ENCODE measurements around the gene SLC39A2. TPM values are rescaled to one million over a fixed set of nuclear protein-coding genes. Genes with fewer than 3 reads are reported as not detected.
"Not testable (repeated sequence)": the region's sequence is repeated elsewhere in the genome, so short reads cannot be mapped to it uniquely, and the experiment has no call there.

Gene SLC39A2
- polyA plus RNA-seq, 1 donor: 0.06 TPM

DNA sequence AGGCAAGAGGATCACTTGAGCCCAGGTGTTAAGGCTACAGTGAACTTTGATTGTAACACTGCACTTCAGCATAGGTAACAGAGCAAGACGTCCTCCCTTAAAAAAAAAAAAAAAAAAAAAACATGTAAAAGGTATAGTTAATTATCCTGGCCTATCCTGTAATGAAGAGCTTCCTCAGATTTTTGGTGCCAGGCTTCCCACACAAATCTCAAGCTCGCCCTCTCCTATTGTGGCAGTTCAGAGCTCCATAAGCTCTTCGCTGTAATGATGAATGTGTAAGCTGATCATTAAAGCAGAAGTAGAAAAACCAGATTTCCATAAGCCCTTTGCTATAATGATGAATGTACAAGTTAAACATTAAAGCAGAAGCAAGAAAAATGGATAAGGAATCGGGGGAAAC lies 2.0 kb upstream of the SLC39A2 start:
- Histone ChIP-seq H3K27me3 (ENCODE audit: control insufficient read depth, insufficient read depth, low read length) (no peaks in the 10 kb centered on the region), H3K36me3 (ENCODE audit: control insufficient read depth, insufficient read depth, low read length) (peaks cover 45% of the 10 kb centered on the region), H3K27ac (ENCODE audit: low read length) (peak overlapping the region; percentile 64), H3K9me3 (ENCODE audit: control insufficient read depth, low read depth, low read length) (no peaks in the 10 kb centered on the region), H3K4me1 (ENCODE audit: control insufficient read depth, insufficient read depth, low read length) (peaks cover 33% of the 10 kb centered on the region), H3K4me3 (ENCODE audit: low read length) (no peak overlapping the region)
- no CpG with 5 or more reads among the region's 4 CpGs for WGBS (ENCODE audit: insufficient coverage, low lambda C conversion rate)
- DNase-seq: peak in 1 of 2 donors; percentile 62

DNA sequence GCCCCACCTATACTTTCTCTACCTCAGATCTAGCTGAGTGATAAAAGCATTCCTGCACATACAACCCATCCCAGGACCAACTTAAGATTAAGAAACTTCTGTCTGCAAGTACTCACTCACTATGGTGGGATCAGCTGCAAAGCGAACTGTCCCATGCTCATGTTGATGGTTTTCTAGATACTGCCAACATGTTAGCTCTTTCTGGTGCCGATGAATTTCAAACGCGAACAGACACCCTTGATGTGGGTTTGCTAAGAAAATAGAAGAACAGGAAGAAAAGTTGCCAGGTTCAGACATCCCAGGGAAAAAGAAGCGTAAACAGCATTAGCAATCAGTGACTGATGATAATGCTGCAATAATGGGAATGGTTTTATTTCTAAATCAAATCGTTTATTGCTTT lies 1.5 kb upstream of the SLC39A2 start:
- WGBS (ENCODE audit: insufficient coverage, low lambda C conversion rate): no CpG with 5 or more reads among the region's 6 CpGs
- no peaks in the 10 kb centered on the region for H3K9me3 ChIP-seq (ENCODE audit: control insufficient read depth, low read depth, low read length)
- peaks cover 41% of the 10 kb centered on the region for H3K36me3 ChIP-seq (ENCODE audit: control insufficient read depth, insufficient read depth, low read length)
- H3K4me1 ChIP-seq (ENCODE audit: control insufficient read depth, insufficient read depth, low read length): peaks cover 33% of the 10 kb centered on the region
- peak overlapping the region; percentile 64 for H3K27ac ChIP-seq (ENCODE audit: low read length)
- H3K4me3 ChIP-seq (ENCODE audit: low read length): no peak overlapping the region
- no peaks in the 10 kb centered on the region for H3K27me3 ChIP-seq (ENCODE audit: control insufficient read depth, insufficient read depth, low read length)
- DNase-seq: no peak

GRCh38 chr14:20998139-20998538 lies 954 bp upstream of the SLC39A2 start:
- Histone ChIP-seq H3K36me3 (ENCODE audit: control insufficient read depth, insufficient read depth, low read length) (peaks cover 35% of the 10 kb centered on the region), H3K4me3 (ENCODE audit: low read length) (no peak overlapping the region), H3K9me3 (ENCODE audit: control insufficient read depth, low read depth, low read length) (no peaks in the 10 kb centered on the region), H3K27ac (ENCODE audit: low read length) (peak overlapping the region; percentile 7), H3K4me1 (ENCODE audit: control insufficient read depth, insufficient read depth, low read length) (peaks cover 33% of the 10 kb centered on the region), H3K27me3 (ENCODE audit: control insufficient read depth, insufficient read depth, low read length) (no peaks in the 10 kb centered on the region)
- no CpG with 5 or more reads among the region's 3 CpGs for WGBS (ENCODE audit: insufficient coverage, low lambda C conversion rate)
- peak in 1 of 2 donors; percentile 71 for DNase-seq

- peak overlapping the region; percentile 44 for H3K27ac ChIP-seq (ENCODE audit: low read length)
- DNase-seq: peak; percentile 52 to 84
- peaks cover 33% of the 10 kb centered on the region for H3K4me1 ChIP-seq (ENCODE audit: control insufficient read depth, insufficient read depth, low read length)
- no peak overlapping the region for H3K4me3 ChIP-seq (ENCODE audit: low read length)
- WGBS (ENCODE audit: insufficient coverage, low lambda C conversion rate): 37% methylated on average over 2 of the region's 4 CpGs
- no peaks in the 10 kb centered on the region for H3K27me3 ChIP-seq (ENCODE audit: control insufficient read depth, insufficient read depth, low read length)
- H3K36me3 ChIP-seq (ENCODE audit: control insufficient read depth, insufficient read depth, low read length): peaks cover 23% of the 10 kb centered on the region
- H3K9me3 ChIP-seq (ENCODE audit: control insufficient read depth, low read depth, low read length): no peaks in the 10 kb centered on the region
These were observed 498 bp downstream of the SLC39A2 start for GRCh38 chr14:20999591-20999990.

GRCh38 chr14:21001218-21001617 lies 2.1 kb downstream of the SLC39A2 start:
- no peak overlapping the region for H3K27ac ChIP-seq (ENCODE audit: low read length)

GRCh38 chr14:21003788-21004346 lies 4.8 kb downstream of the SLC39A2 start:
- Histone ChIP-seq H3K27me3 (ENCODE audit: control insufficient read depth, insufficient read depth, low read length) (no peaks in the 10 kb centered on the region), H3K27ac (ENCODE audit: low read length) (no peak overlapping the region), H3K4me3 (ENCODE audit: low read length) (no peak overlapping the region), H3K9me3 (ENCODE audit: control insufficient read depth, low read depth, low read length) (no peaks in the 10 kb centered on the region), H3K36me3 (ENCODE audit: control insufficient read depth, insufficient read depth, low read length) (no peaks in the 10 kb centered on the region), H3K4me1 (ENCODE audit: control insufficient read depth, insufficient read depth, low read length) (peaks cover 11% of the 10 kb centered on the region)
- DNase-seq: no peak
- WGBS (ENCODE audit: insufficient coverage, low lambda C conversion rate): no CpG with 5 or more reads among the region's 14 CpGs

More at GRCh38 chr14:21001218-21001617, 2.1 kb downstream of the SLC39A2 start:
- WGBS (ENCODE audit: insufficient coverage, low lambda C conversion rate): no CpG with 5 or more reads among the region's 7 CpGs
- H3K4me1 ChIP-seq (ENCODE audit: control insufficient read depth, insufficient read depth, low read length): peaks cover 24% of the 10 kb centered on the region
- no peak overlapping the region for H3K4me3 ChIP-seq (ENCODE audit: low read length)
- H3K27me3 ChIP-seq (ENCODE audit: control insufficient read depth, insufficient read depth, low read length): no peaks in the 10 kb centered on the region
- no peaks in the 10 kb centered on the region for H3K9me3 ChIP-seq (ENCODE audit: control insufficient read depth, low read depth, low read length)
- peaks cover 6% of the 10 kb centered on the region for H3K36me3 ChIP-seq (ENCODE audit: control insufficient read depth, insufficient read depth, low read length)
- DNase-seq: no peak

DNA sequence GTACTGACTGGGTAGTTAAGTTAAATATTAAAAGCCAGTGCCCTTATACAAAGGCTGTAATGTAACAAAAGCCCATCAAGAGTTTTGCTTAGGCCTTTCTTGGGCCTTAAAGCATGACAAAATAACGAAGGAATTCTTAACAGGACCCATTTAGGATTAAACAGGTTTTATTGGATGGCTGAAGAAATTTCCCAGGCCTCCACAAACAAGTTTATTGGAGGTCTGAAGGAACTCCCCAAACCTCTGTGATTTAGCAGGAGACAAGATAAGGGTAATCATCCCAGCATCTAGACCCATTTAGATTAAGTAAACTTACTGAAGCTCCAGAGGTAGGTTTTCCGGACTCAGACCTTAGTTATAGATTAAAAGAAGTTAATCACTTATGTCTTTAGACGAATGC lies 10.6 kb downstream of the SLC39A2 start:
- WGBS (ENCODE audit: insufficient coverage, low lambda C conversion rate): no CpG with 5 or more reads among the region's 3 CpGs
- H3K4me3 ChIP-seq (ENCODE audit: low read length); H3K9me3 ChIP-seq (ENCODE audit: control insufficient read depth, low read depth, low read length); H3K27me3 ChIP-seq (ENCODE audit: control insufficient read depth, insufficient read depth, low read length); H3K27ac ChIP-seq (ENCODE audit: low read length); H3K36me3 ChIP-seq (ENCODE audit: control insufficient read depth, insufficient read depth, low read length); DNase-seq: not testable (repeated sequence)
- peaks cover 15% of the 10 kb centered on the region for H3K4me1 ChIP-seq (ENCODE audit: control insufficient read depth, insufficient read depth, low read length)

- Histone ChIP-seq H3K27ac (ENCODE audit: low read length) (no peak overlapping the region), H3K27me3 (ENCODE audit: control insufficient read depth, insufficient read depth, low read length) (no peaks in the 10 kb centered on the region), H3K36me3 (ENCODE audit: control insufficient read depth, insufficient read depth, low read length) (no peaks in the 10 kb centered on the region), H3K9me3 (ENCODE audit: control insufficient read depth, low read depth, low read length) (no peaks in the 10 kb centered on the region), H3K4me1 (ENCODE audit: control insufficient read depth, insufficient read depth, low read length) (peaks cover 15% of the 10 kb centered on the region), H3K4me3 (ENCODE audit: low read length) (no peak overlapping the region)
- DNase-seq: no peak
- WGBS (ENCODE audit: insufficient coverage, low lambda C conversion rate): no CpG with 5 or more reads among the region's 1 CpG
These were observed 12.0 kb downstream of the SLC39A2 start for GRCh38 chr14:21011136-21011535.

- H3K27me3 ChIP-seq (ENCODE audit: control insufficient read depth, insufficient read depth, low read length): no peaks in the 10 kb centered on the region
- H3K36me3 ChIP-seq (ENCODE audit: control insufficient read depth, insufficient read depth, low read length): peaks cover 31% of the 10 kb centered on the region
- no peak overlapping the region for H3K27ac ChIP-seq (ENCODE audit: low read length)
- no CpG with 5 or more reads among the region's 4 CpGs for WGBS (ENCODE audit: insufficient coverage, low lambda C conversion rate)
- no peaks in the 10 kb centered on the region for H3K9me3 ChIP-seq (ENCODE audit: control insufficient read depth, low read depth, low read length)
- peak; percentile 82 to 85 for DNase-seq
- no peak overlapping the region for H3K4me3 ChIP-seq (ENCODE audit: low read length)
- peaks cover 10% of the 10 kb centered on the region for H3K4me1 ChIP-seq (ENCODE audit: control insufficient read depth, insufficient read depth, low read length)
These were observed 15.7 kb downstream of the SLC39A2 start for GRCh38 chr14:21014761-21015190.

DNA sequence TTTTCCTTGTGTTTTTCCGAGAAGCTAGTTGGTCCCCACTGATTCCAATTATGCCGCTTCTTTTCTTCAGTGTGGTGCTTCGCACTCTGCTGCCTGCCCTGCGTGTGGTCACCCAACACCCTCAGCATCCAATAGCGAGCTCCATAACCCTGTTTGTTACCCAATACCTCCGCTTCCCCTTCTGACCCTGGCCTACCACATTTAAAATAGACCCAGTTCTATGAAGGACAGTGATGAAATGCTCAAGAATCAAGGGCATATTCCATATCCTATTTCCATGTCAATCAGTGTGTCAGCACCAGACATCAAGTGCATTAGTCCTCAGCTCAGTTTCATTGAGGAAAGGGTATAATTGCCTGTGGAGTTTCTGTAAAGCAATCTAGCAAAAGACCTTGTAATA lies 16.2 kb downstream of the SLC39A2 start:
- Histone ChIP-seq H3K4me1 (ENCODE audit: control insufficient read depth, insufficient read depth, low read length) (peaks cover 6% of the 10 kb centered on the region), H3K27ac (ENCODE audit: low read length) (no peak overlapping the region), H3K4me3 (ENCODE audit: low read length) (no peak overlapping the region), H3K36me3 (ENCODE audit: control insufficient read depth, insufficient read depth, low read length) (peaks cover 33% of the 10 kb centered on the region), H3K27me3 (ENCODE audit: control insufficient read depth, insufficient read depth, low read length) (no peaks in the 10 kb centered on the region), H3K9me3 (ENCODE audit: control insufficient read depth, low read depth, low read length) (no peaks in the 10 kb centered on the region)
- DNase-seq: no peak
- 80% methylated on average over 2 of the region's 6 CpGs for WGBS (ENCODE audit: insufficient coverage, low lambda C conversion rate)

Measured in large intestine (tissue), 3 donors.